ENCODE measurements around the gene ASTN2.

Gene ASTN2

DNA sequence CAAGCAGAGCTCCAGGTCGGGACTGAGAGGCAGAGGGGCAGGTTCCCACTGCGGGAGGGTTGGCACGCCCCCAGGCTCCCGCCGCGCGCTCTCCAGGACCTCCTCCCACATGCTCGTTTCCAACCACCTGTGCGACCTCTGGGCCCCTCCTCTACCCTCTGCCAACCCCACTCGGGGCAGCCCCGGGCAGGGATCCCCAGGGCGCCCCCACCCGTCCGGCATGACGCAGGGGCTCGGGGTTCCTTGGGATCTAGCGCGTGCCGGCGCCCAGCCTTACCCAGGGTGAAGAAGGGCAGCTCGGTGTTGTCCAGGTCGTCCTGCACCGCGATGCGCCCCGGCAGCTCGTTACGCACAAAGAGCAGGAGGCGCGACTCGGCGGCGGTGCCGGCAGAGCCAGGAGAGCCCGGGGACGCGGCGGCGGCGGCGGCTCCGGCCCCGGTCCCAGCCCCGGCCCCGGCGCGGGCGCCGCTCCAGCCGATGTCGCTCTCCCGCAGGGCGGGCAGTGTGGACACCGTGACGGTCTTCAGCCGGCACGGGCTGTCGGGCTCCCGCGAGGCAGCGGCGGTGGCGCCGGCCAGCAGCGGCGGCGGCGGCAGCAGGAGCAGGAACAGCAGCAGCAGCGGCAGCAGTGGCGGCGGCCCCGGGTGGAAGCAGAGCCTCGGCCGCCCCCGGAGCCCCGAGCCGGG is 494 bp downstream of the ASTN2 start:
- Histone ChIP-seq H3K36me3 (ENCODE audit: insufficient read depth, low read length) (no peaks in the 10 kb centered on the region), H3K79me2 (ENCODE audit: control insufficient read depth, insufficient read depth, low read length, unreplicated experiment) (no peaks in the 10 kb centered on the region), H3K27me3 (ENCODE audit: insufficient read depth, low read length) (peaks cover 54% of the 10 kb centered on the region), H3K4me1 (ENCODE audit: control insufficient read depth, insufficient read depth, low read length, unreplicated experiment) (no peaks in the 10 kb centered on the region), H3K4me3 (ENCODE audit: low read depth, low read length) (no peak overlapping the region; the same call in 1 of the 2 replicates), H2AFZ (ENCODE audit: low read length, unreplicated experiment) (no peak overlapping the region), H3K27ac (ENCODE audit: low read depth, low read length) (no peak overlapping the region)

- Histone ChIP-seq H2AFZ (ENCODE audit: low read length, unreplicated experiment) (no peak overlapping the region), H3K79me2 (ENCODE audit: control insufficient read depth, insufficient read depth, low read length, unreplicated experiment) (no peaks in the 10 kb centered on the region), H3K36me3 (ENCODE audit: insufficient read depth, low read length) (no peaks in the 10 kb centered on the region), H3K27ac (ENCODE audit: low read depth, low read length) (no peak overlapping the region), H3K27me3 (ENCODE audit: insufficient read depth, low read length) (peaks cover 53% of the 10 kb centered on the region), H3K4me3 (ENCODE audit: low read depth, low read length) (no peak overlapping the region), H3K4me1 (ENCODE audit: control insufficient read depth, insufficient read depth, low read length, unreplicated experiment) (no peaks in the 10 kb centered on the region)
Observed at GRCh38 chr9:117413346-117414219, 1.3 kb downstream of the ASTN2 start.

DNA sequence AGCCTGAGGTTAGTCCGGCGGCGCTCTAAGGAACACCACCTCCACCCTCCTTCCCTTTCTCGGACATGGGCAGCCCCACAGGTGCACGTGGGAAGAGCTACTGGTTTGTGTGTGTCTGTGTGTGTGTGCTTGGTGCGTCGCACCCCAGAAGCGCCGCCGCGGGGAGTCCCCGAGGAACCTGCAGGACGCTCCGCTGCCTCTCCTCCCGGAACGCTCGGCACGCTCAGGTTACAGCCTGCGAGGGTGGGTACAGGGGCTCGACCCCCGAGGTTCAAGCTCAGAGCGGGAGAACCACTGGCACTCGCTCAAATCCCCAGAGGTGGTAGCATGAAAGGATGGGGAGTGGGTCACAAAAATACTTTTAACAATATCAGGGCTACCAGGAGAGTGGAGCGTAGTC is 2.0 kb downstream of the ASTN2 start:
- H3K36me3 ChIP-seq (ENCODE audit: insufficient read depth, low read length): no peaks in the 10 kb centered on the region
- no peaks in the 10 kb centered on the region for H3K79me2 ChIP-seq (ENCODE audit: control insufficient read depth, insufficient read depth, low read length, unreplicated experiment)
- H3K27ac ChIP-seq (ENCODE audit: low read depth, low read length): no peak overlapping the region
- H3K4me1 ChIP-seq (ENCODE audit: control insufficient read depth, insufficient read depth, low read length, unreplicated experiment): no peaks in the 10 kb centered on the region
- H3K27me3 ChIP-seq (ENCODE audit: insufficient read depth, low read length): peaks cover 53% of the 10 kb centered on the region
- no peak overlapping the region for H3K4me3 ChIP-seq (ENCODE audit: low read depth, low read length)
- no peak overlapping the region for H2AFZ ChIP-seq (ENCODE audit: low read length, unreplicated experiment)

DNA sequence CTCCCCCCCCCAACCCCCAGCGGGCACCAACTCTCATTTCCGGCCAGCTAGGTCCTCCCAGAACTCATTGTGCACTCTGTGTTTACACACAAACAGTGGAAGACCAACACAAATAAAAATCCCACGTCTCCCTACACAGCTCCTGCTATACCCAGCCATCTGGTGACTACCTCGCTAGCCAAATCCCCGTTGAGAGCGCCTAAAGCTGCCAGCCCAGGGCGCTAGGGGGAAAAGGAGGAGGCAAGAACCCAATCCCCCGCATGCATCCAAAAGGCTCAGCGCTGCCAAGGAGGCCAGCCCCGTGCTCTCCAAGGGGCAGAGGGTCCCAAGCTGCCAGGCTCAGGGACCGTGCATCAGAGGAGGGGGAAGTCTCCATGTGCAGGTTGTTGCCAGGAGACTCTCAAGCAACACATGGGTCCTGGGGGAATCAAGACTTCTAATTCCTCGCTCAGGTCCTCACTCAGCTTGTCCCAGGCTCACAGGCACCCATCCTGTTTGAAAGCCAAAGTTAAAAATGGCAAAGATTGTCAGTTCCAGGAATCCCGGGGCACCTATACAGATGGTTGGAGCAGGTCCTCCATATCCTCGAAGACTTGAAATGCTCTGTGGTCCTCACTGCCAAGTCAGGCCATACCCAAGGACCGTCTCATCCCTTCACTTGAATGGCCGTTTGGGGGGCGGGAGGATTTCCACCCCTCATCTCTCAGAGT is 2.7 kb downstream of the ASTN2 start:
- H3K27me3 ChIP-seq (ENCODE audit: insufficient read depth, low read length): peaks cover 51% of the 10 kb centered on the region
- H2AFZ ChIP-seq (ENCODE audit: low read length, unreplicated experiment): no peak overlapping the region
- H3K79me2 ChIP-seq (ENCODE audit: control insufficient read depth, insufficient read depth, low read length, unreplicated experiment): no peaks in the 10 kb centered on the region
- H3K4me1 ChIP-seq (ENCODE audit: control insufficient read depth, insufficient read depth, low read length, unreplicated experiment): no peaks in the 10 kb centered on the region
- H3K27ac ChIP-seq (ENCODE audit: low read depth, low read length): no peak overlapping the region
- H3K36me3 ChIP-seq (ENCODE audit: insufficient read depth, low read length): no peaks in the 10 kb centered on the region
- no peak overlapping the region for H3K4me3 ChIP-seq (ENCODE audit: low read depth, low read length)

- Histone ChIP-seq H3K36me3 (ENCODE audit: insufficient read depth, low read length) (no peaks in the 10 kb centered on the region), H3K27me3 (ENCODE audit: insufficient read depth, low read length) (peaks cover 45% of the 10 kb centered on the region), H3K4me1 (ENCODE audit: control insufficient read depth, insufficient read depth, low read length, unreplicated experiment) (no peaks in the 10 kb centered on the region), H3K27ac (ENCODE audit: low read depth, low read length) (no peak overlapping the region), H3K4me3 (ENCODE audit: low read depth, low read length) (no peak overlapping the region), H2AFZ (ENCODE audit: low read length, unreplicated experiment) (no peak overlapping the region), H3K79me2 (ENCODE audit: control insufficient read depth, insufficient read depth, low read length, unreplicated experiment) (no peaks in the 10 kb centered on the region)
Observed at GRCh38 chr9:117411547-117411946, 3.3 kb downstream of the ASTN2 start.

DNA sequence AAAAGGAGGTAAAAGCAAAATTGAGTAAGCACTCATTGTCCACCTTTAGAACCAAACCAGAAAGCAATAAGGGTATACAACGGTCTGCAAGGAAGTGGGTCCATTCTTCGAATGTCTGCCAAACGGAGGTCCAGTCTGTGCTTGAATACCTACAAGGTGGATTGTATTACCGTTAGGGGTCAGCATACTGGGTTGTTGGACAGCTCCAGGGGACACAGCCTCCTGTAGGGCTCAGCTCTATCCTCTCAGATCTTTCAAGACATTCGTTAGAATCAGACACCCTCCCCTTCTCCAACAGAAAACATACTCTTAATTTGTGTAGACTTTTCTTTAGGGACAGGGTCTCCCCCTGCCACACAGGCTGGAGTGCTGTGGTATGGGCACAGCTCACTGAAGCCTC is 5.5 kb downstream of the ASTN2 start:
- no peak overlapping the region for H3K27ac ChIP-seq (ENCODE audit: low read depth, low read length)
- H3K36me3 ChIP-seq (ENCODE audit: insufficient read depth, low read length): no peaks in the 10 kb centered on the region
- no peak overlapping the region for H3K4me3 ChIP-seq (ENCODE audit: low read depth, low read length)
- no peaks in the 10 kb centered on the region for H3K4me1 ChIP-seq (ENCODE audit: control insufficient read depth, insufficient read depth, low read length, unreplicated experiment)
- no peak overlapping the region for H2AFZ ChIP-seq (ENCODE audit: low read length, unreplicated experiment)
- H3K79me2 ChIP-seq (ENCODE audit: control insufficient read depth, insufficient read depth, low read length, unreplicated experiment): no peaks in the 10 kb centered on the region
- peaks cover 27% of the 10 kb centered on the region for H3K27me3 ChIP-seq (ENCODE audit: insufficient read depth, low read length)

GRCh38 chr9:117407436-117408022 is 7.3 kb downstream of the ASTN2 start:
- Histone ChIP-seq H3K27ac (ENCODE audit: low read depth, low read length) (no peak overlapping the region), H2AFZ (ENCODE audit: low read length, unreplicated experiment) (no peak overlapping the region), H3K4me3 (ENCODE audit: low read depth, low read length) (no peak overlapping the region), H3K4me1 (ENCODE audit: control insufficient read depth, insufficient read depth, low read length, unreplicated experiment) (no peaks in the 10 kb centered on the region), H3K27me3 (ENCODE audit: insufficient read depth, low read length) (peaks cover 9% of the 10 kb centered on the region), H3K79me2 (ENCODE audit: control insufficient read depth, insufficient read depth, low read length, unreplicated experiment) (no peaks in the 10 kb centered on the region), H3K36me3 (ENCODE audit: insufficient read depth, low read length) (no peaks in the 10 kb centered on the region)

- Histone ChIP-seq H3K27me3 (ENCODE audit: insufficient read depth, low read length) (peaks cover 5% of the 10 kb centered on the region; the same call in 1 of the 2 replicates), H3K79me2 (ENCODE audit: control insufficient read depth, insufficient read depth, low read length, unreplicated experiment) (no peaks in the 10 kb centered on the region), H3K27ac (ENCODE audit: low read depth, low read length) (no peak overlapping the region), H3K4me3 (ENCODE audit: low read depth, low read length) (no peak overlapping the region), H3K4me1 (ENCODE audit: control insufficient read depth, insufficient read depth, low read length, unreplicated experiment) (no peaks in the 10 kb centered on the region), H3K36me3 (ENCODE audit: insufficient read depth, low read length) (no peaks in the 10 kb centered on the region), H2AFZ (ENCODE audit: low read length, unreplicated experiment) (no peak overlapping the region)
Observed at GRCh38 chr9:117405950-117406705, 8.7 kb downstream of the ASTN2 start.

DNA sequence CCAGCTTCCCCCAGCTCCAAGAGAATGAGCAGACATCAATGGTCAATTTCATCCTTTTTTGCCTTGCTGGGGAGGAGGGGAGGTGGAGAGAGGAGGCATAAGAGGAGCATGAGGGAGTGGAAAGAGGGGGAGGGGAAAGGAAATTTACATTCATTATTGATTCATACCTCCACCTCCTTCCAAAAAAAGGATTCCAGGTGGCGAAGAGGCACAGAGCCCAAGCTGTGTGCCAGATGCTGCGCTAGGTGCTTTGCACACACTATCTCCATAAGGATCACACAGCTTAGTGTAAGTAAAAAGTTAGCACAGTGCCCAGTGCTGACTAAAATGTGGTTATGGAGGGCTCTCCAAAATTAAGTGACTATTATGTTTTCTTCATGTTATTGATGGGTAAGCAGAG is 11.0 kb downstream of the ASTN2 start:
- Histone ChIP-seq H3K27me3 (ENCODE audit: insufficient read depth, low read length) (no peaks in the 10 kb centered on the region), H3K4me1 (ENCODE audit: control insufficient read depth, insufficient read depth, low read length, unreplicated experiment) (no peaks in the 10 kb centered on the region), H3K79me2 (ENCODE audit: control insufficient read depth, insufficient read depth, low read length, unreplicated experiment) (no peaks in the 10 kb centered on the region), H2AFZ (ENCODE audit: low read length, unreplicated experiment) (no peak overlapping the region), H3K27ac (ENCODE audit: low read depth, low read length) (no peak overlapping the region), H3K4me3 (ENCODE audit: low read depth, low read length) (no peak overlapping the region), H3K36me3 (ENCODE audit: insufficient read depth, low read length) (no peaks in the 10 kb centered on the region)

GRCh38 chr9:117403403-117403811 is 11.4 kb downstream of the ASTN2 start:
- H3K27ac ChIP-seq (ENCODE audit: low read depth, low read length): no peak overlapping the region
- H3K4me3 ChIP-seq (ENCODE audit: low read depth, low read length): no peak overlapping the region
- H3K27me3 ChIP-seq (ENCODE audit: insufficient read depth, low read length): no peaks in the 10 kb centered on the region
- H3K79me2 ChIP-seq (ENCODE audit: control insufficient read depth, insufficient read depth, low read length, unreplicated experiment): no peaks in the 10 kb centered on the region
- H3K36me3 ChIP-seq (ENCODE audit: insufficient read depth, low read length): no peaks in the 10 kb centered on the region
- H3K4me1 ChIP-seq (ENCODE audit: control insufficient read depth, insufficient read depth, low read length, unreplicated experiment): no peaks in the 10 kb centered on the region
- no peak overlapping the region for H2AFZ ChIP-seq (ENCODE audit: low read length, unreplicated experiment)
